Esophagus mucosa (tissue), 1 donor: ENCODE measurements around the gene ST3GAL5. TPM values are rescaled to one million over a fixed set of nuclear protein-coding genes. Genes with fewer than 3 reads are reported as not detected.
"Not testable (repeated sequence)": the region's sequence is repeated elsewhere in the genome, so short reads cannot be mapped to it uniquely, and the experiment has no call there.

Source experiments
- ATAC-seq: fragments of 200-7000 bp; cut with Tn5 transposase; one replicate; pipeline ENCODE4 v1.9.1; 2020
- total RNA-seq: library from RNA; stranded (reverse); gene quantifications from one replicate; pipeline ENCODE4 v1.2.4, GENCODE V29; 2023
- donor health status: DM: yes; HTN: yes; CAD: no.

Gene ST3GAL5
- total RNA-seq, 1 donor from 2014 or later, result 1.2 TPM

- ATAC-seq, result peak; percentile 41
Measured at GRCh38 chr2:85830645-85831044, 58.1 kb downstream of the ST3GAL5 start.

GRCh38 chr2:85829394-85829793 is 59.4 kb downstream of the ST3GAL5 start:
- ATAC-seq, result not testable (repeated sequence)

- no peak for ATAC-seq
Measured at GRCh38 chr2:85828725-85829124, 60.1 kb downstream of the ST3GAL5 start.

GRCh38 chr2:85827879-85828569 is 60.8 kb downstream of the ST3GAL5 start:
- no peak for ATAC-seq

- ATAC-seq, result peak; percentile 90
Measured at GRCh38 chr2:85826990-85827878, 61.6 kb downstream of the ST3GAL5 start.

GRCh38 chr2:85823951-85824350 is 64.8 kb downstream of the ST3GAL5 start:
- no peak for ATAC-seq

- no peak for ATAC-seq
Measured at GRCh38 chr2:85822766-85823165, 66.0 kb downstream of the ST3GAL5 start.

- ATAC-seq, result no peak
Measured at GRCh38 chr2:85819811-85820510, 68.8 kb downstream of the ST3GAL5 start.

GRCh38 chr2:85814802-85815550 is 73.8 kb downstream of the ST3GAL5 start:
- no peak for ATAC-seq

GRCh38 chr2:85813982-85814801 is 74.6 kb downstream of the ST3GAL5 start:
- ATAC-seq, result peak; percentile 96

GRCh38 chr2:85813211-85813981 is 75.4 kb downstream of the ST3GAL5 start:
- ATAC-seq, result no peak

- ATAC-seq, result no peak
Measured at GRCh38 chr2:85812094-85812735, 76.6 kb downstream of the ST3GAL5 start.

- ATAC-seq, result peak; percentile 20
Measured at GRCh38 chr2:85811180-85812093, 77.4 kb downstream of the ST3GAL5 start.

GRCh38 chr2:85810371-85811179 is 78.2 kb downstream of the ST3GAL5 start:
- no peak for ATAC-seq

GRCh38 chr2:85807756-85808155 is 81.0 kb downstream of the ST3GAL5 start:
- ATAC-seq, result no peak

- peak; percentile 24 for ATAC-seq
Measured at GRCh38 chr2:85806358-85807118, 82.3 kb downstream of the ST3GAL5 start.

GRCh38 chr2:85804583-85804982 is 84.2 kb downstream of the ST3GAL5 start:
- no peak for ATAC-seq
